Renal cortical epithelial cell (primary cell): ENCODE measurements around the gene CDH4. TPM values are rescaled to one million over a fixed set of nuclear protein-coding genes. Genes with fewer than 3 reads are reported as not detected.

Source experiments
- DNase-seq: peaks from one replicate; pipeline ENCODE4 v3.0.0-alpha.2; 2011; ENCODE audit warnings: low read depth
- total RNA-seq: library from RNA; depleted of rRNA; stranded (reverse); fragments of >200 nt; gene quantifications from 2 replicates; pipeline ENCODE4 v1.2.3, GENCODE V29; 2014

Gene CDH4
- total RNA-seq, 1 donor from 2014 or later = 6.4 TPM

DNA sequence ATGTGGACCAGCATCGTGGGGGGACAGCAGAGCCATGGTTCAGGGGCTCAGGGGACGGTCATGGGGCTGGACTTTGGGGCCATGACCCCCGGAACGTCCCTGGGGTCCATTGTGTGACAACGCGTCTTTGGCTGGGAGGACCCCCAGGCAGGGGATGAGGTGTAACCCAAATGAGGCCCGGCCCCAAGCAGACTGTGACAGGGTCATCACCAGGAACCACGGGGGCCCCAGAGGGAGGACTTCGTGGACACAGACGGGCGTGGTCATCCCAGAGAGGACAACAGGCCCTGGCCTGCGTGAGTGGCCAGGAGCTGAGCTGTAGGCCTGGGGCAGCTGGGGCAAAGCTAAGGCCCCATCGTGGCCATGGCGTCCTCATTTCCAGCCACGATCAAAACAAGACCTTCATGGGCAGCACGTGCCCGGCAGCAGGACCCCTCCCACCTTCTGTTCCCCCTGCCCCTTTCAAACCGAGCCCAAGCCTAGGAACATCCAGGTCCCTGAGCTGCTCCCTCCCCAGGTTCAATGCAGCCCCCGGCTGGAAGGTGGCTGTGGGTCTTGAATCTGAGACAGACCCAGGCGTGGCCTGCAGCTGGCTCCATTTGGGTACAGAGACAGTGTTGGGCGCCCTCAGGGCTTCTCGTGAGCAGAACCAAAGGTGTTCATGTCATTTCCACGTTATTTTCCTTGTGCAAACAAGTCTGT lies 625.9 kb downstream of the CDH4 start:
- no peak for DNase-seq

DNA sequence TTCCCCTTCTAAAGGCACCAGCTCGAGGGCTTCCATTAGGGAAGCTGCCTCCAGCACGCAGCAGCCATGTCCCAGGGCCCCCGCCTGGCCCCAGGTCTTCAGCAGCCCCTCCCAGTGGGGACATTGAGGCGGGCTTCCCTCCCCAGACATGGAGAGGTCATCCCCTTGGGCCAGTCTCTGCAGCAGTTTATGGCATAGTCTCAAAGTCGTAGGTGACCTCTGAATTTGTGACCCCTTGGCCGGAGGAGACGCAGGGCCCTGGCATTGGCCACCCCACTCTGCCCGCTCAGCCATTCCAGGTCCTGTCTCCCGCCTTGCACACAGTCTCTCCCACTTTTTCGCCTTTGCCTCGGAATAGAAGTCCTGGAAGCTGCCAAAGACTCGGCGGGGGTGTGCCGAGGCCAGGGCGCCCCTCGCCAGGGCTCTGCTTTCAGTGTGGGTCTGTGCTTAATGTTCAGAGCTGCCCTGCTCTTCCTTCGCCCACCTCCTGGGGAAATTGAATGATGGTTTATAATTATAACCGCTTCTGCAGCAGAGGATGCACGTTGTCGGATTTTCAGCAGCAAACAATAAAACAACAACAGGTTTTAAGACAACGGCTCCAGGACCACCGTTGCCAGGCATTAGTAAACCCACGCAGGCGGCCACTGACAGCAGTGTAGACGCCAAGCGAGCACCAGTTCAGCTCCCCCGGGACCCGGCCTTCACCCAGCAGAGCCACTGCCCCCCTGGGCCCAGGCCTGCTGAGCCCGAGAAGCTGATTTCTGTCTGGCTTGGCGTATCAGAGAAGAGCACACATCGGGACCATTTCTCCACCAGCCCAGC lies 626.6 kb downstream of the CDH4 start:
- DNase-seq = no peak

DNA sequence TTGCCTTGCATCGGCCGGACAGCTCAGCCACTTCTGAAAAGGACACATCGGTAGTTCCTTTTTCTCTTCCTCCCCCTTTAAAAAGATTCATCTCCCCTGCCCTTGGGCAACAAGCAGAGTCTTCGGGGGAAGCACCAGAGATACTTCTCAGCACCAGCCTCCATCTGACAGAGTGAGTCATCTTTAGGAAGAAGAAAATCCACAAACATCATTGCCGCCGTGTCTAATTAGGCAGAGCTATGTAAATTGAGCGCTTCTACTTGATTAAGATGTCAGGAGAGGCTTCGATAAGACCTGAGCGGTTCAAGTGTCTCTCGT lies 627.2 kb downstream of the CDH4 start:
- DNase-seq = no peak

DNA sequence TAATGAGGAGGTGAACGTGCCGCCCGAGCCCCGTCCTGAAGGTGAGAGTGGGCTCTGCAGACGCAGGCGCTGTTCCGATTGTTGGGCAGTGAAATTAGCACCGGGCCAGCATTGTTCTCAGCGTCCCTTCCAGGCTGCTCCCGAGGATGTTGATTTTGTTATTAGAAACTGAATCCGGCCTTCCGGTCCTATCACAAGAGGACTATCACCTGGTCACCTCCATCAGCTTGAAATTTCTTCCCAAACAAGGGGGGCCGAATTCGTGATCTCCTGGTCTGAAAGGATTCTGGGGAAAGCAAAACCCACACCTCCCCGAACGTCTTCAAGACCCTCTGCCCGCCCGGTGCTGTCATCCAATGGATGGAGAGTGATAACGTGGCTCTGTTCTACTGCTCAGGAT lies 627.6 kb downstream of the CDH4 start:
- DNase-seq = no peak

DNA sequence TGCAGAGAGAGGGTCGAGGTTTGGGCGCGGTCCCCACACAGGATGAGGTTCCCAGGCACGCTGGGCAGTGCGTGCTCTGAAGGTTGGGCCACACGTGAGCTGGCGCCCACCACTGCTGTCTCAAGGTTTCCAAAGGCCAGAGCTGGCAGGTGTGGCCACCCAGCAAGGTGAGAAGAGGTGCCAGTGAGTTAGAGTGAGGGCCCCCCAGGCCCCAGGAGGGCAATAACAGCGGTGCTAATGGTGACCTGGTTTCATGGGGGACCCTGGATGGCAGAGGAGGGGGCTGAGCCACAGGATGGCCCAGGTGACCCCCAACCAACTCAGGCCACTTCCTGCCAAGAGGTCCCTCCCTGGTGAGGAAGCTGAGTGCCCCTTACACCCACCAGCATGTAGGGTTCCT lies 628.6 kb downstream of the CDH4 start:
- DNase-seq = no peak

DNA sequence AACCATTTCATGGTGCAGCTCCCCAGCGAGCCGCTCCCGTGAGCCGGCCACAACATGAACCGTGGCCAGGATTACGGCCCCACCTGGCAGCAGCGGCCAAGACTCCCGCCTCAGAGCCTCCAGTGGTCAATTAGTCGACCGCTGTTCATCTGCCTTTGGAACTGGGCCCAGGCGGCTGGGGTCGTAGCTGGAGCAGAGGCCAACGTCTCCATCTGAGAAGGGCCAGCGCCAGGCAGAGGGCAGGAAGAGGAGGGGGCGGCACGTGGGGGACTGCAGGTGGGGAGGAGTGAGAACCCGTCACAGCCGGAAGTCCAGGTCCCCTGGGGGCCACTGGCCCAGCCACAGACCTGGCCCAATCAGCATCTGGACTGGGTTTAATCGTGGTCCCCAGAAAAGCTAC lies 629.4 kb downstream of the CDH4 start:
- no peak for DNase-seq

DNA sequence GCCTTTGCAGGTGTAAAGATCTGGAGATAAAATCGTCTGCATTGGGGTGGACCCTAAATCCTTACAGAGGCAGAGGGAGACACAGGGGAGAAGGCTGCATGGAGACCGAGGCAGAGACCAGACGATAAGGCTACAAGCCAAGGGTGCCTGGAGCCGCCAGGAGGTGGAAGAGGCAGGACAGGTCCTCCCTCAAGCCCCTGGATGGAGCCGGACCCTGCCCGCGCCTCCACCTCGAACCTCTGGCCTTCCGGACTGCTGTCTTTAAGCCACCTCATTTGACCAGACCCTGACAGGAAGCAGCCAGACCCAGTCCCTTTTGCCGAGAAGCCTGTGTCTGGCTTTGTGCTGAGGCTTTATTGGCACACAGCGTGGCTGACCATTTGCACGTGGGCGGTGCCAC lies 629.8 kb downstream of the CDH4 start:
- DNase-seq = no peak

DNA sequence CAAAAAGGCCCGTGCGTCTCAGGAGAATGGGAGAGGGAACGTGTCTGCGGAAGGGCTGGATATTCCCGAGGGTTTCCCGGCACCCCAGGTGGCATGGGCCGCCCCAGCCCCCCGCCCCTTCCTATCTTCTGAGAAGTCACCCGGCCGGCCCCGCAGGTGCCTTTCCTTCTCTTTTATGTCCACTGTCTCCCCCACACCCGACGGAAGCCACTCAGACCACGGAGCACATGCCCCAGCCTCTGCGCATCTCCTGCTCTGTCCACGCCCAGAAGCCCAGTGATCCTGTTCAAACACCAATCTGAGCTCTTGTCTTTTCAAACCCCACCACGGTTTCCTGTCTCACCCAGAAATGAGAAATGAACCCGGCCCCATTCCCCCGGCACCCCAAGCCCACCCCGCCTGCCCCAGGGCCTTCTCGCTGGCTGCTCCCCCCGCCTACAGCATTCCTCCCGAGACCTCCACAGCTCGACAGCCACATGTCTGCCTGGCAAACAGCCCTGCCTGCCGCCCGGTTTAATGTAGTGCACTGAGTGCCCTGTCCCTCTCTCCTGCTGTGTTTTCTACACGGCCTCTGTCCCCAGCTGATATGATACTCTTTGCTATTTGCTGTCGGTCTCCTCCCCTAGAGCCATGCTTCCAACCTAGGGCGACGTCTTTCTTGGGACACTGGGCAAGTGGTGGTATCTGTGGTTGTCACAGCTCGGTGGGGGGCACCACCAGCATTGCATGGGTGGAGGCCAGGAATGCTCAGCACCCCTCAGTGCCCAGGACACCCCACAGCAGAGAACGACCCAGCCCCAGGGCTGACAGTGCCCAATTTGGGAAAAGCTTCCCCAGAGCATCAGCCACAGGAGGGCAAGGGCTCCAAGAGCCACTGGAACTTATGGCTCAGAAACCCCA lies 630.9 kb downstream of the CDH4 start:
- DNase-seq = no peak

DNA sequence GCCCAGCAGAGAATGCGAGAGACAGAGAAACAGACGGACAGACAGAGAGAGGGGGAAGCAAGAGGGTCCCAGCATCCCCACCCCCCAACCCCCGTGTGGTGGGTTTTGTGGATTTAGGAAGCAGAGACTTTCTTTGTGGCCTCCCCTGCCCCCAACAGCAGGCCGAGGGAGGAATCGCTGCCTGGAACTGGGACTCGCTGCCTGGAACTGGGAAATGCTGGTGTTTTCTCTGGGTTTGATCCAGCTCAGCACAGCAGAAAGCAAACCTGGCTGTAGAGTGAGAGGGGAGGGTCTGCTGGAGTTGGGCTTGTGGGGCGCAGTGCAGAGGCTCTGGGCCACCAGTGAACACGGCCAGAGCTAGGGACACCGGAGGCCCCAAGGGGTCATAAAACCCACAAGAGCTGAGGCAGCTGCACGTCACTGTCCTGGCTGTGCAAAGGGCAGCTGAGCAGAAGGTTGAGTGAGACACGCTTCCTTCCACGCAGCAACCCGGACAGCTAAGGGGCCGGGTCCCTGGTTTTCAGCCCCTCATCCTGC lies 631.9 kb downstream of the CDH4 start:
- DNase-seq = no peak

DNA sequence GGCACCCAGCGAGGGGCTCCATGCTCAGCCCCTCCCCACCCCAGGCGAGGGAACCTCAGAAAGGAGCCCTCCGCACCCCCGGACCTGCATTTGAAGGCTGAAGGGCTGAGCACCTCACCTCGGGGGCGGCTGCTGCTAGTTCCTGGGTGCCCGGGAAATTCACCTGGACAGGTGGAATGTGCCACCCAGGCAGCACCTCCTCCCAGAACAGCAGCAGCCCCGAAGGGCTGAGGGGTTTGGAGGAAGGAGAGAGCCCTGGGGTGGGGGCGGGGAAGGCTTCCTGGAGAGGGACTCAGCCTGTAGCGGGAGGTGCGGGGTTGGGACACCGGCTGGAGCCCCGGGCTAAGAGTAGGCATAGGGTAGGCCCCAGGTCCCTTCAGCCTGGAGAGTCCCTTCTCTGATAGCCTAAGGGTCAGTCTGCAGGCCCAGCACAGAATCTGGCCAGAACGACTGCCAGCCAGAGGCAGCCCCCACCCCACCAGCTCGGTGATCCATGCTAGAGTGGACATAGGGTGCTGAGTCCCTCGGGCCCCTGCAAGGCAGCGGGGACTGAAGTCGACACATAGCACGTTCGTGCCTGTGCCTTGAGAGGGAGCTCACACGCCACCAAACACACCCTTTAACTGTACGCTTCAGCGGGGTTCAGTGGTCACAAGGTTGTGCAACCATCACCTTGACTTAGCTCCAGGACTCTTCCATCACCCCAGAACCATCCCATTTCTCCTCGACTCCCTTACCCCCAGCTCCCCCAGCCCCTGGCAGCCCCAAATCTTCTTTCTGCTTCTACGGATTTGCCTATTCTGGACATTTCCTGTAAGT lies 632.7 kb downstream of the CDH4 start:
- DNase-seq = no peak

DNA sequence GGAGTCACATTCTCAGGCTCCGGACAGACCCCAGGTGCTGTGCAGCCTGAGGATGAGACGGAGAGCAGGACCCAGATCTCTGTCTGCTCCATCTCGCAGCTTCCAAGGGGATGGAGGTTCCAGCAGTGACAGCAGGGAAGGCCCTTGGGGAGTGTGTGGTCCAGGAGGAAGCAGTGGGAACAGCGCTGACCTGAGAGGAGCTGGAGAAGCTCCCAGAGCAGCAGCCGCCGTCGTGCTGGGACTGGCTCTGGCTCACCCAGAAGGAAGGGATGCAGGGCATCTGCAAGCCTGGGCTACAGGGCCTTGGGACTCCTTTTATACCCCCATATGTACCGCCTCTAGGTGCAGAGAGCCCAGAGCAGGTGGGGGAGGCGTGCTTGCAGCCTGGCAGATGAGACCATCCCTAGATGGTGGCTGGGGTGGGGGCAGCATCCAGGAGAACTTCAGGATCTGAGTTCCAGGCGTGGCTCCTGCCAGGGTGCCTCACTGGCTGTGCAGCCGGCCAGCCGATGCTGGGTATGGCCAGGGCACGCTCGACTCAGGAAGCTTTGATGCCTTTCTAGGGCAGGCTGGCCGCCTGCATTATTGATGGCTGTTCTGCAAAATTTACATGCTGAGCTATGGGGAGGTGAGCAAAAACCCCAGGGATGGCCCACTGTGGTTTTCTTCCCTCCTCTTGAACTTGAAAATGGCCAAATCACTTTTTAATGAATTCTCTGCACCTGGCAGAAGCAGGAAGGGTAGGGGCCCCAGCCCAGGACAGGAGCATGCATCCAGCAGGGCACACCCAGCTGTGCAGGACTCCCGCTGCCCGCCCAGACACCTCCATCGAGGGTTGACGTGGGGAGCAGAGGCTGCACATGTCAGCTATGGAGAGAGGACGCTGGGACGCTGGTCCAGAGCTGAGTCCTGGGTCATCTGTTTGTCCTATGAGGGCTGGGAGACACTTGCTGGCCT lies 634.0 kb downstream of the CDH4 start:
- no peak for DNase-seq

DNA sequence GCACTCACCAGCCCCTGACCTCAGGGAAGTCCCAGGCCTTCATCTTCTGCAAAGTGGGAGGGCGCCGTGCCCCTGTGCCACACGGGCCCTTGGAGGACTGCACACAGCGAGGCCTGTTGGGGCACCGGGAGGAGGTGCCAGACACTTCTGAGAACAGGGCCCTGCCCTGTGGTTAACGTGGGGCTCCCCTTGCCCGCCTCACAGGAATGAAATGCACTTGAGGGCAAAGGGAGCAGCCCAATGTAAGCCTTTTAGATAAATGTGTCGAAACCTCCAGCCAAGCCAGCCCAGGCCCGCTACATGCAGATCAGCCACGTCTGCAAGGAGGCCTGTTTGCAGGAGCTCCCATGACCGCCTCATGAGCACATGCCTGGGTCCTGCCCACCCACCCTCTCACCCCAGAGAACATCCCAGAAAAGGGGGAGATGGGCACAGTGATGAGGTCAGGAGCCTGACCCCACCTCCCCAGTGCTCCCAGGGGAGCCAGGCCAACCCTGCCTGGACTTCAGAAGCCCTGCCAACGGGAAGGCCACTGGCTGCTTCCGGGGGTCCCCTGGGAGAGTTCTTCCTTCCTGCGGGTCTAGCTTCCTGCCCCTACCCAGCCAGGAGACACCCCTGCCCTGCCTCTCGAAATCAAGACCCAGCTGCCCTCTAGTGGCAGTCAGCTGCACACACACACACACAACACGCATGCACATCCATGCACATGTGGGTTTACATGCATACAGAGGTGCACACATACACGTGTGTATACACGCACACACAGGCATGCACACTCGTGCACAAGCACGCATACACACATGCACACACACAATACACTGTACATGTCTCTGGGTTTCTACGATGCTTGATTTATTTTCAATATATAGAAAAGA lies 634.9 kb downstream of the CDH4 start:
- peak; percentile 19 for DNase-seq

DNA sequence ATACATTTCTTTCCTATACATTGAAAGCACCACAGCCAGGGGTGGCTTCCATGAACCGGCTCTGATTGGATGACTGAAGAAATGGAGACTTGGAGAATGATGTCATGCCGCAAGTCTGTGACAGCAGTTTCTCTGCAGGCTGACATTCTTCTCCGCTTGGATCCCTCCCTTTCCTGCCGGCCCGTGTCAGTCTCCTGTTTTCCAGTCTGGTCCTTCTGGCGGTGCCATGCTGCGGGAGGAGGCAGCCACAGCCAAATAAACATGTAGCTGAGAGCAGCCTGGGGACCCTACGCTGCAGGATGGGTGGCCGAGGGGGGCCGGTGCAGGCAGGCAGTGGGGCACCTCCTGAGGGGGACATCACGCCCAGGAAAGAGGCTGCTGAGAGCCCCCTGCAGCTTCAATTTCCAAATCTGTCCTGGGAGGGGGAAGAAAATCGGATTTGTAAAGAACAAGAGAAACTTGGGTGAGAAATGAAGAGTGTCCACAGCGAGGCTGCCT lies 635.6 kb downstream of the CDH4 start:
- DNase-seq = no peak

DNA sequence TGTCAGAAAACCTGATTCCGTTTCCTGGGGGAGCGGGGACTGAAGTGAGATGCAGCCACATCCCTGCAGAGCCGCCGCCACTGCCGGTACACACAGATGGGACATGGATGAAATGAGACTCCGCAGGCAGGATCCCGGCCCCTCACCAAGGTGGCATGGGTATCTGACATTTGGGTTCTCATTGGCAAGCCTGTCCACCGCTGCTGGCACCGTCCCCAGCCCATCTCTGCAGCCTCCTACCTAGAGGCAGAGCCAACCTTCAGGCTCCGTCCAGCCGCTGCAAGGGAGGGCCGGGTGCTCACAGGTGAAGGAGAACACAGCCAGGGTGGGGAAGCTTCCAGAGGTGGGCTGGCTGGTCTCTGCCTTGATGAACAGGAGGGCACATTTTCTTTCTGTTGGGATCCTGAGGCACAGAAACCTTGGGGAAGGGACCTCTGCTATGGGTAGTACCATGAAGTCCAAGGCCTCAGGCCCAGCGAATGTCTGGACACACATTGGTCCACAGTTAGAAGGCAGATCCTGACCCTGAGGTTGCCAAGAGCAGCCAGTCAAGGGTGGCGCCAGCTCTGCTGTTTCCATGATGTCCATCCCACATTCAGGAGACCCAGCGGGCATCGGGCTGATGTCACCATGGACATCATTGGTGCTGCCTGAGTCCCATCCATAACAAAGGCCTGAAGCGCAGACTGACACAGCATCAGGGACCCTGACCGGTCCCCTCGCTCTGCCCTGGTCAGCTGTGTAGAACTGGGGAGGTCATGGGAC lies 636.2 kb downstream of the CDH4 start:
- no peak for DNase-seq

DNA sequence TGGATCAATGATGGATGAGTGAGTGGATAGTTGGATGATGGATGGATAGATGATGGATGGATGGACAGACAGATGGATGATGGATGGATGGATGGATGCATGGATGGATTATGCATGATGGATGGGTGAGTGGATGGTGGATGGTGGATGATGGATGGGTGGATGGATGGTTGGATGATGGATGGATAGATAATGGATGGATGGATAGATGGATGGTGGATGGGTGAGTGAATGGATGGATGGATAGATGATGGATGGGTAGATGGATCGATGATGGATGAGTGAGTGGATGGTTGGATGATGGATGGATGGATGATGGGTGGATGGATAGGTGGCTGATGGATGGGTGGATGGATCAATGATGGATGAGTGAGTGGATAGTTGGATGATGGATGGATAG lies 637.6 kb downstream of the CDH4 start:
- no peak for DNase-seq

DNA sequence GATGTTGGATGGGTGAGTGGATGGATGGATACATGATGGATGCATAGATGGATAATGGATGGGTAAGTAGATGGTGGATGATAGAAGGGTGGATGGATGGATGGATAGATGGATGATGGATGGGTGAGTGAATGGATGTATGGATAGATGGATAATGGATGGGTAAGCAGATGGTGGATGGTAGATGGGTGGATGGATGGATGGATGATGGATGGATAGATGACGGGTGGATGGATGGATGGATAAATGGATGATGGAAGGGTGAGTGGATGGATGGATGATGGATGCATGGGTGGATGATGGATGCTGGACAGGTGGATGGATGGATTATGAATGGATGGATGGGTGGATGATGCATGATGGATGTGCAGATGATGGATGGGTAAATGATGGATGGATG lies 638.1 kb downstream of the CDH4 start:
- no peak for DNase-seq

DNA sequence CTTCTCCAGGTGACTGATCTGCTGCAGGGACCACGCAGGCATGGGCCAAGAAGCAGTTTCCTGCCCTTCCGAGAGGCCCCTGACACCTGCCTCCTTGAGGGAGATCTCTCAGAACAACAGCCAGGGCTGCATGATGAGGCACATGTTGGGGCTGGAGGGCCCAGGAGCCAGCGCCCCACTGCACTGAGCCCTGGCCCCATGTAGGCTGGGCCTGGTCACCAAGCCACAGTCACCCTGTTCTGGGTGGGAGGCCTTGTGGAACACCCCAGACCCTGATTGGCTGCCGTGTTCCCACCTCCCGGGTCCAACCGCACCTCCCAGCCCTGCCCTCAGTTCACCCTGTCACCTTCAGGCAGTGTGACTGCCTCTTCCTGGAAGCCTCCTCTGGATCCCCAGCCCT lies 639.4 kb downstream of the CDH4 start:
- DNase-seq = no peak

DNA sequence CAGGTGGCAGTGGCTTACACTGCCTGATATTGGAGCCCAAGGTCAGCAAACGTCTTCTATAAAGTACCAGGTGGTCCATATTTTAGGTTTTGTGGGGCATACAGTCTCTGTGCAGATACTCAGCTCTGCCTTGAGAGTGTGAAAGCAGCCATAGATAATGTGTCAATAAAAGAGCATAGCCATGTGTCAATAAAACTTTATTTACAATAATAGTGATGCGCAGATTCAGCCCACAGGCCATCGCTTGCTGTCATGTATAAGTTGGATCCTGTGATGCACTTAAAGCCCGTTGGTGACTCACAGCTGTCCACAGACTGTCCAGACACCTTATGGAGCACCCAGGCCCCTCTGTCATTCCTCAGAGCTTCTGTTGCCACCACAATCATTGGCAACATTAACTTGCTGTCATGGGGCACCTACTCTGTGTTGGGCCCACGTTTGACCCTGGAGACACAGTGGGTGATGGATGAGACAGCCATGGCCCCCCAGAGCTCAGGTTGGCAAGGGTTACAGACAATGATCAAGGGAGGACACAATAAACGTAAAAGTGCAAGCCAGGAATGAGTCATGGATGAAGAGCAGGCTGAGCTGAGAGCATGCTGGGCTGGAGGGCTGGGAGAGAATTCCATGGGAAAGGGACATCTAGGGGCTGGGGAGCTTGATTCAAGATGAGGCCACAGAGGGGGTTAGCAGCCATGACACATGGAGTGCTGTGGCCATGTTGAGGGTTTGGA lies 640.0 kb downstream of the CDH4 start:
- no peak for DNase-seq
